GM20000 (cell line): ENCODE measurements around the gene TMSB10.
A peak's percentile ranks its signal among the peaks of the same experiment; 100 is the strongest.

Experiments
- DNase-seq: peaks from one replicate; pipeline ENCODE4 v3.0.0; 2012; ENCODE audit warnings: low spot score
- CTCF ChIP-seq: IDR thresholded peaks from 2 replicates; pipeline ENCODE4 v1.5.1; 2012; ENCODE audit warnings: mild to moderate bottlenecking, control low read depth; ENCODE audit errors: extremely low read depth, missing control alignments

The TMSB10 gene

GRCh38 chr2:84880645-84881521, 24.6 kb upstream of the TMSB10 start, which contains the start of gene TRABD2A:
Gene TRABD2A (minus strand): TSS chr2:84881084. CDS start chr2:84881039, 45 bp downstream.
- peak; percentile 38 for DNase-seq

GRCh38 chr2:84881581-84882413, 23.7 kb upstream of the TMSB10 start:
- DNase-seq = peak; percentile 82
- TF ChIP-seq CTCF = peak; percentile 49

More at GRCh38 chr2:84880645-84881521, 24.6 kb upstream of the TMSB10 start, which contains the start of gene TRABD2A:
- TF ChIP-seq CTCF = no peak

- no peak for DNase-seq
- TF ChIP-seq CTCF = no peak
Observed at GRCh38 chr2:84882414-84882738, 23.1 kb upstream of the TMSB10 start.

GRCh38 chr2:84882775-84883550, 22.5 kb upstream of the TMSB10 start:
- DNase-seq = no peak
- TF ChIP-seq CTCF = no peak

- DNase-seq = no peak
- TF ChIP-seq CTCF = no peak
Observed at GRCh38 chr2:84884449-84884848, 21.0 kb upstream of the TMSB10 start.

- no peak for TF ChIP-seq CTCF
Observed at GRCh38 chr2:84885111-84885510, 20.3 kb upstream of the TMSB10 start.

More at GRCh38 chr2:84885111-84885510, 20.3 kb upstream of the TMSB10 start:
- no peak for DNase-seq
